ENCODE results near the gene WBP1L. TPM values are rescaled to one million over a fixed set of nuclear protein-coding genes. Genes with fewer than 3 reads are reported as not detected.

The WBP1L gene
- total and polyA plus RNA-seq, 2 of the 13 experiments (the other 11 are each of a cell fraction or from before 2014, with no cell fraction given): 8.3 to 12.3 TPM

DNA sequence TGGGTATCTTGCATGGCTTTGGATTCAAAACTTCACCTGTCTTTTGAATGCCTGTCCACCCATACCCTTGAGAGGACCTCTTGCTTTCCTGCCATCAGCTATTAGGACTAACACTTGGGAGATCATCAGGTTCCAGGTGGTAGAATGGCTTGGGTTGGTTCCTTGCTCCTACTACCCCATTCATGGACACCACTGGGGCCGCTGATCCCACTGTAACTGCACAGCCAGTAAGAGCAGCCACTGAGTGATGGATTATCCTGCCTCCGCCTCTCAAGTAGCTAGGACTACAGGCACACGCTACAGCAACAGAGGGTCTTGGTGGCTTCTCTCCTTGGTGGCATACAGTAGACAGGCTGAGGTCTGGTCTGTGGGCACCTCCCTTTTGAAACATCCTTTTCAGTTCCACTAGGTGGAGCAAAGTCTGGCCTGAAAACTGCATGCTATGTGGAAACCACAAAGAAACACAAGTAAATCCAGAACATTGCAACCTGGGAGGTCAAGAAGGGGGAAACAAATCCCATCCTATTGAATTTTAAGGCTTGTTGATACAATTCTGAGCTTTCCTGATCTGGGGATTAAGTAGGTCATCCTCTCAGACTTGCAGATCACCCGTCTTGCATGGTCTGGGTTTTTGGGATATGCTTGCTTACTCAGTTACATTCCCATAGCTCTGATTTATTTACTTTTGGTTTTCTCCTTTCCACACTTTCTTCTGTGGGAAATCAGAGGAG is 9.4 kb downstream of the WBP1L start (continued):
- TF ChIP-seq, protein P1, sequence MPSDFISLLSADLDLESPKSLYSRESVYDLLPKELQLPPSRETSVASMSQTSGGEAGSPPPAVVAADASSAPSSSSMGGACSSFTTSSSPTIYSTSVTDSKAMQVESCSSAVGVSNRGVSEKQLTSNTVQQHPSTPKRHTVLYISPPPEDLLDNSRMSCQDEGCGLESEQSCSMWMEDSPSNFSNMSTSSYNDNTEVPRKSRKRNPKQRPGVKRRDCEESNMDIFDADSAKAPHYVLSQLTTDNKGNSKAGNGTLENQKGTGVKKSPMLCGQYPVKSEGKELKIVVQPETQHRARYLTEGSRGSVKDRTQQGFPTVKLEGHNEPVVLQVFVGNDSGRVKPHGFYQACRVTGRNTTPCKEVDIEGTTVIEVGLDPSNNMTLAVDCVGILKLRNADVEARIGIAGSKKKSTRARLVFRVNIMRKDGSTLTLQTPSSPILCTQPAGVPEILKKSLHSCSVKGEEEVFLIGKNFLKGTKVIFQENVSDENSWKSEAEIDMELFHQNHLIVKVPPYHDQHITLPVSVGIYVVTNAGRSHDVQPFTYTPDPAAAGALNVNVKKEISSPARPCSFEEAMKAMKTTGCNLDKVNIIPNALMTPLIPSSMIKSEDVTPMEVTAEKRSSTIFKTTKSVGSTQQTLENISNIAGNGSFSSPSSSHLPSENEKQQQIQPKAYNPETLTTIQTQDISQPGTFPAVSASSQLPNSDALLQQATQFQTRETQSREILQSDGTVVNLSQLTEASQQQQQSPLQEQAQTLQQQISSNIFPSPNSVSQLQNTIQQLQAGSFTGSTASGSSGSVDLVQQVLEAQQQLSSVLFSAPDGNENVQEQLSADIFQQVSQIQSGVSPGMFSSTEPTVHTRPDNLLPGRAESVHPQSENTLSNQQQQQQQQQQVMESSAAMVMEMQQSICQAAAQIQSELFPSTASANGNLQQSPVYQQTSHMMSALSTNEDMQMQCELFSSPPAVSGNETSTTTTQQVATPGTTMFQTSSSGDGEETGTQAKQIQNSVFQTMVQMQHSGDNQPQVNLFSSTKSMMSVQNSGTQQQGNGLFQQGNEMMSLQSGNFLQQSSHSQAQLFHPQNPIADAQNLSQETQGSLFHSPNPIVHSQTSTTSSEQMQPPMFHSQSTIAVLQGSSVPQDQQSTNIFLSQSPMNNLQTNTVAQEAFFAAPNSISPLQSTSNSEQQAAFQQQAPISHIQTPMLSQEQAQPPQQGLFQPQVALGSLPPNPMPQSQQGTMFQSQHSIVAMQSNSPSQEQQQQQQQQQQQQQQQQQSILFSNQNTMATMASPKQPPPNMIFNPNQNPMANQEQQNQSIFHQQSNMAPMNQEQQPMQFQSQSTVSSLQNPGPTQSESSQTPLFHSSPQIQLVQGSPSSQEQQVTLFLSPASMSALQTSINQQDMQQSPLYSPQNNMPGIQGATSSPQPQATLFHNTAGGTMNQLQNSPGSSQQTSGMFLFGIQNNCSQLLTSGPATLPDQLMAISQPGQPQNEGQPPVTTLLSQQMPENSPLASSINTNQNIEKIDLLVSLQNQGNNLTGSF (CRISPR knock-in tag; IDR thresholded peaks at IDR 0.05): no peak
- TF ChIP-seq STAG1 (CRISPR knock-in tag; IDR thresholded peaks at IDR 0.05) (peak; percentile 67), MED13 (CRISPR knock-in tag; IDR thresholded peaks at IDR 0.05) (no peak), HOXA3 (CRISPR knock-in tag; IDR thresholded peaks at IDR 0.05) (no peak), ZNF382 (CRISPR knock-in tag; IDR thresholded peaks at IDR 0.05; ENCODE audit: borderline replicate concordance) (no peak), ZNF546 (CRISPR knock-in tag; conservative IDR thresholded peaks at IDR 0.05) (no peak), ZNF441 (CRISPR knock-in tag; IDR thresholded peaks at IDR 0.05; ENCODE audit: borderline replicate concordance) (no peak), HDAC6 (IDR thresholded peaks at IDR 0.05; ENCODE audit: low read depth, low read length) (no peak), DNMT1 (CRISPR knock-in tag; IDR thresholded peaks at IDR 0.05) (no peak), HMG20A (CRISPR knock-in tag; IDR thresholded peaks at IDR 0.05; ENCODE audit: borderline replicate concordance) (0 out of 2 replicates have a peak, but pooled peaks have one; percentile 18), BRCA1 (CRISPR knock-in tag; IDR thresholded peaks at IDR 0.05) (no peak), GTF2F1 (IDR thresholded peaks at IDR 0.05; ENCODE audit: low read length) (no peak), ZNF652 (CRISPR knock-in tag; IDR thresholded peaks at IDR 0.05; ENCODE audit: borderline replicate concordance, low read depth) (no peak), GFI1 (CRISPR knock-in tag; IDR thresholded peaks at IDR 0.05; ENCODE audit: borderline replicate concordance) (peak; percentile 79; the same call in 1 of the 2 replicates), ZNF460 (CRISPR knock-in tag; IDR thresholded peaks at IDR 0.05; ENCODE audit: borderline replicate concordance) (no peak), SP1 (IDR thresholded peaks at IDR 0.05) (no peak), SP1 (CRISPR knock-in tag; IDR thresholded peaks at IDR 0.05) (no peak), U2AF2 (IDR thresholded peaks at IDR 0.05; ENCODE audit: low read depth, low read length) (no peak), ZKSCAN5 (CRISPR knock-in tag; IDR thresholded peaks at IDR 0.05) (no peak), PAF1 (CRISPR knock-in tag; IDR thresholded peaks at IDR 0.05) (no peak), ZNF263 (CRISPR knock-in tag; IDR thresholded peaks at IDR 0.05) (no peak), NFYB (CRISPR knock-in tag; IDR thresholded peaks at IDR 0.05) (no peak), ZNF644 (CRISPR knock-in tag; IDR thresholded peaks at IDR 0.05; ENCODE audit: low read depth) (no peak), KMT2A (CRISPR knock-in tag; IDR thresholded peaks at IDR 0.05) (no peak), MAFK (conservative IDR thresholded peaks at IDR 0.05 in 1 of 2, IDR thresholded peaks at IDR 0.05 in 1 of 2; ENCODE audit: low read length in 2 of 2) (0 out of 4 replicates have a peak, but pooled peaks of 1 of the 2 experiments have one; percentile 8), ZNF329 (CRISPR knock-in tag; IDR thresholded peaks at IDR 0.05; ENCODE audit: low read depth) (no peak), ZNF44 (CRISPR knock-in tag; IDR thresholded peaks at IDR 0.05) (no peak)
- TF ChIP-seq, protein P2, sequence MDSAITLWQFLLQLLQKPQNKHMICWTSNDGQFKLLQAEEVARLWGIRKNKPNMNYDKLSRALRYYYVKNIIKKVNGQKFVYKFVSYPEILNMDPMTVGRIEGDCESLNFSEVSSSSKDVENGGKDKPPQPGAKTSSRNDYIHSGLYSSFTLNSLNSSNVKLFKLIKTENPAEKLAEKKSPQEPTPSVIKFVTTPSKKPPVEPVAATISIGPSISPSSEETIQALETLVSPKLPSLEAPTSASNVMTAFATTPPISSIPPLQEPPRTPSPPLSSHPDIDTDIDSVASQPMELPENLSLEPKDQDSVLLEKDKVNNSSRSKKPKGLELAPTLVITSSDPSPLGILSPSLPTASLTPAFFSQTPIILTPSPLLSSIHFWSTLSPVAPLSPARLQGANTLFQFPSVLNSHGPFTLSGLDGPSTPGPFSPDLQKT (CRISPR knock-in tag; IDR thresholded peaks at IDR 0.05; ENCODE audit: borderline replicate concordance): no peak
